Measurements from ENCODE around the gene NHERF1. TPM values are rescaled to one million over a fixed set of nuclear protein-coding genes. Genes with fewer than 3 reads are reported as not detected.

The NHERF1 gene
- total RNA-seq (26.8 and 26.9 TPM in 2 replicates), polyA plus RNA-seq (22.4 and 24.4 TPM in 2 replicates), polyA minus RNA-seq (15.5 and 20.8 TPM in 2 replicates), Bru-seq, nascent RNA (percentile 38 among the genes with signal in this experiment), BruChase-seq, experiment 1, labeled RNA remaining after a 6-hour chase (percentile 56 among the genes with signal in this experiment), BruChase-seq, experiment 2, labeled RNA remaining after a 2-hour chase (percentile 51 among the genes with signal in this experiment)
- 24.1 and 26.0 TPM in 2 replicates for polyA plus RNA-seq (2011; cell fraction: cytosol; rRNA removed)
- polyA plus RNA-seq (2011; cell fraction: nucleus; rRNA removed) = 13.6 and 14.0 TPM in 2 replicates
- 19.5 and 22.8 TPM in 2 replicates for polyA plus RNA-seq (2012)
- 47.4 TPM for polyA minus RNA-seq (2011; cell fraction: cytosol; rRNA and poly(A)+ RNA removed)
- 3.8 and 4.8 TPM in 2 replicates for polyA minus RNA-seq (2011; cell fraction: nucleus; rRNA and poly(A)+ RNA removed)
- long read RNA-seq, transcript SLC9A3R1-201 (6 exons, 1,969 nt) = major isoform, 61 of 64 reads
- long read RNA-seq, partial matches to known transcripts = 0 of 64 reads
- long read RNA-seq, other reads (novel, unspliced or antisense) = 2 of 64 reads

DNA sequence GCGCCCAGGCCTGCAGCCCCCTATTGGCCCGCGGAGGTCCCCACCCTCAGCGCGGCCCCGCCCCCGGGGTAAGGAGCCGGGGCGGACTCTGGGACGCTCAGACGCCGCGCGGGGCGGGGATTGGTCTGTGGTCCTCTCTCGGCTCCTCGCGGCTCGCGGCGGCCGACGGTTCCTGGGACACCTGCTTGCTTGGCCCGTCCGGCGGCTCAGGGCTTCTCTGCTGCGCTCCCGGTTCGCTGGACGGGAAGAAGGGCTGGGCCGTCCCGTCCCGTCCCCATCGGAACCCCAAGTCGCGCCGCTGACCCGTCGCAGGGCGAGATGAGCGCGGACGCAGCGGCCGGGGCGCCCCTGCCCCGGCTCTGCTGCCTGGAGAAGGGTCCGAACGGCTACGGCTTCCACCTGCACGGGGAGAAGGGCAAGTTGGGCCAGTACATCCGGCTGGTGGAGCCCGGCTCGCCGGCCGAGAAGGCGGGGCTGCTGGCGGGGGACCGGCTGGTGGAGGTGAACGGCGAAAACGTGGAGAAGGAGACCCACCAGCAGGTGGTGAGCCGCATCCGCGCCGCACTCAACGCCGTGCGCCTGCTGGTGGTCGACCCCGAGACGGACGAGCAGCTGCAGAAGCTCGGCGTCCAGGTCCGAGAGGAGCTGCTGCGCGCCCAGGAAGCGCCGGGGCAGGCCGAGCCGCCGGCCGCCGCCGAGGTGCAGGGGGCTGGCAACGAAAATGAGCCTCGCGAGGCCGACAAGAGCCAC lies at the start of gene NHERF1:
TSS of gene NHERF1 (plus strand) at position 100 of the 750 bp plus-strand sequence. CDS start at position 319, 219 bp downstream.
- Histone ChIP-seq H3K9me1 (replicated peaks; ENCODE audit: control insufficient read depth, extremely low read depth, insufficient read depth, low read length) (no peaks in the 10 kb centered on the region), H3K4me2 (ENCODE audit: insufficient read depth, low read length) (peak within 1 kb of the TSS; percentile 82), H4K20me1 (replicated peaks; ENCODE audit: control insufficient read depth, extremely low read depth, insufficient read depth, low read length) (no peaks in the 10 kb centered on the region), H3K9me3 (replicated peaks; ENCODE audit: control insufficient read depth, insufficient read depth, low read length) (no peaks in the 10 kb centered on the region), H3K27me3 (ENCODE audit: control insufficient read depth in 2 of 2, insufficient read depth in 2 of 2, low read length in 2 of 2) (no peaks in the 10 kb centered on the region), H3K36me3 (ENCODE audit: control insufficient read depth in 2 of 2, extremely low read depth in 1 of 2, insufficient read depth in 2 of 2, low read length in 2 of 2) (no peaks in the 10 kb centered on the region), H3K4me3 (replicated peaks in 1 of 3; ENCODE audit: insufficient read depth in 1 of 3, low read depth in 1 of 3, low read length in 3 of 3) (peak within 1 kb of the TSS; percentile 47 to 71 (median 57)), H3K79me2 (ENCODE audit: control insufficient read depth, insufficient read depth, low read length) (no peaks in the 10 kb centered on the region), H3K9ac (replicated peaks; ENCODE audit: extremely low read depth, insufficient read depth, low read length) (peak within 1 kb of the TSS; percentile 56), H3K4me1 (ENCODE audit: control insufficient read depth, extremely low read depth, insufficient read depth, low read length) (peaks cover 4% of the 10 kb centered on the region), H2AFZ (ENCODE audit: low read depth, low read length) (peak within 1 kb of the TSS; percentile 93), H3K27ac (ENCODE audit: insufficient read depth, low read depth, low read length) (no peak within 1 kb of the TSS)
- DNase-seq (ENCODE audit: low read depth, low spot score) (no peak), FAIRE-seq (peak; percentile 94)
- TF ChIP-seq FOS (IDR thresholded peaks at IDR 0.05; ENCODE audit: borderline replicate concordance, insufficient read depth, low read length) (no peak), MYC (IDR thresholded peaks at IDR 0.05; ENCODE audit: low read depth, low read length) (no peak), POLR2AphosphoS5 (IDR thresholded peaks at IDR 0.05; ENCODE audit: insufficient read depth, low read depth, low read length) (peak; percentile 90), JUN (IDR thresholded peaks at IDR 0.05; ENCODE audit: borderline replicate concordance, insufficient read depth, insufficient read length, low read depth) (no peak), POLR2A (IDR thresholded peaks at IDR 0.05; ENCODE audit: low read depth, low read length) (peak; percentile 92), GATA2 (IDR thresholded peaks at IDR 0.05; ENCODE audit: insufficient read depth, insufficient read length, low read depth, low read length) (no peak), EZH2 (IDR thresholded peaks at IDR 0.05; ENCODE audit: borderline replicate concordance, low read depth, low read length, severe bottlenecking) (no peak)
- TF ChIP-seq, protein P1, sequence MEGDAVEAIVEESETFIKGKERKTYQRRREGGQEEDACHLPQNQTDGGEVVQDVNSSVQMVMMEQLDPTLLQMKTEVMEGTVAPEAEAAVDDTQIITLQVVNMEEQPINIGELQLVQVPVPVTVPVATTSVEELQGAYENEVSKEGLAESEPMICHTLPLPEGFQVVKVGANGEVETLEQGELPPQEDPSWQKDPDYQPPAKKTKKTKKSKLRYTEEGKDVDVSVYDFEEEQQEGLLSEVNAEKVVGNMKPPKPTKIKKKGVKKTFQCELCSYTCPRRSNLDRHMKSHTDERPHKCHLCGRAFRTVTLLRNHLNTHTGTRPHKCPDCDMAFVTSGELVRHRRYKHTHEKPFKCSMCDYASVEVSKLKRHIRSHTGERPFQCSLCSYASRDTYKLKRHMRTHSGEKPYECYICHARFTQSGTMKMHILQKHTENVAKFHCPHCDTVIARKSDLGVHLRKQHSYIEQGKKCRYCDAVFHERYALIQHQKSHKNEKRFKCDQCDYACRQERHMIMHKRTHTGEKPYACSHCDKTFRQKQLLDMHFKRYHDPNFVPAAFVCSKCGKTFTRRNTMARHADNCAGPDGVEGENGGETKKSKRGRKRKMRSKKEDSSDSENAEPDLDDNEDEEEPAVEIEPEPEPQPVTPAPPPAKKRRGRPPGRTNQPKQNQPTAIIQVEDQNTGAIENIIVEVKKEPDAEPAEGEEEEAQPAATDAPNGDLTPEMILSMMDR (IDR thresholded peaks at IDR 0.05; ENCODE audit: extremely low read depth in 1 of 2, insufficient read depth in 1 of 2, low read depth in 1 of 2, low read length in 2 of 2) = peak; percentile 13 to 46
- TF ChIP-seq, protein P2, sequence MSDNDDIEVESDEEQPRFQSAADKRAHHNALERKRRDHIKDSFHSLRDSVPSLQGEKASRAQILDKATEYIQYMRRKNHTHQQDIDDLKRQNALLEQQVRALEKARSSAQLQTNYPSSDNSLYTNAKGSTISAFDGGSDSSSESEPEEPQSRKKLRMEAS (IDR thresholded peaks at IDR 0.05; ENCODE audit: insufficient read depth, insufficient read length) = no peak
- TSS peak; percentile 64 for BruUV-seq (replicated peaks)
- intact Hi-C loops (cut with micrococcal nuclease) = loop anchor here (1.0 to 10.0 kb wide), 6 partner anchors 9 to 1434 kb away; partner anchors contain the start of genes CDC42EP4 and NAT9
- dilution Hi-C loops (cut with MboI; ENCODE audit: extremely low pct_ligation_motif_present, low sequenced_read_pairs) = no loop called here
- ChIA-PET CTCF (interaction anchor here (0.8 to 2.3 kb wide), 9 partner anchors 8 to 114 kb away, joined by 3 to 17 read pairs (median 5); partner anchors contain the start of gene NAT9), POLR2A (interaction anchor here (1.7 kb wide), 1 partner anchor 28 kb away, joined by 5 read pairs; a partner anchor contains a TSS)
